Type B pancreatic cell (in vitro differentiated cells): ENCODE data around the gene HMX2. TPM values are rescaled to one million over a fixed set of nuclear protein-coding genes. Genes with fewer than 3 reads are reported as not detected.

Experiments used
- DNase-seq: peaks from one replicate; pipeline ENCODE4 v3.0.0; 2021; ENCODE audit warnings: mixed read lengths; ENCODE audit not compliant: unreplicated experiment; ENCODE audit errors: extremely low spot score
- H3K27ac Mint-ChIP-seq: 2 replicates; pipeline ENCODE4 v1.8.0; 2021; ENCODE audit warnings: mild to moderate bottlenecking, mixed read lengths
- H3K27me3 Mint-ChIP-seq: 2 replicates; pipeline ENCODE4 v1.8.0; 2021; ENCODE audit warnings: mixed read lengths
- H3K36me3 Mint-ChIP-seq: 2 replicates; pipeline ENCODE4 v1.8.0; 2021; ENCODE audit warnings: mixed read lengths
- H3K4me1 Mint-ChIP-seq: one replicate; pipeline ENCODE4 v1.8.0; 2021; ENCODE audit warnings: mixed read lengths; ENCODE audit not compliant: unreplicated experiment
- H3K4me3 Mint-ChIP-seq: 2 replicates; pipeline ENCODE4 v1.8.0; 2021; ENCODE audit warnings: mild to moderate bottlenecking, mixed read lengths
- H3K9me3 Mint-ChIP-seq: 2 replicates; pipeline ENCODE4 v1.8.0; 2021; ENCODE audit warnings: mixed read lengths
- CTCF ChIP-seq: fragments of 200-600 bp; sonication (generic); conservative IDR thresholded peaks from 2 replicates; pipeline ENCODE4 v1.5.0; 2021; ENCODE audit warnings: antibody characterized with exemption, mild to moderate bottlenecking
- total RNA-seq: library from RNA; stranded (reverse); gene quantifications from 2 replicates; pipeline ENCODE4 v1.2.1, GENCODE V29; 2021; ENCODE audit warnings: low replicate concordance

Gene HMX2
- total RNA-seq, 1 donor from 2014 or later, result 0.19 TPM

GRCh38 chr10:123157210-123157609, 9.3 kb downstream of the HMX2 start:
- H3K36me3 Mint-ChIP-seq, result peaks cover 47% of the 10 kb centered on the region

DNA sequence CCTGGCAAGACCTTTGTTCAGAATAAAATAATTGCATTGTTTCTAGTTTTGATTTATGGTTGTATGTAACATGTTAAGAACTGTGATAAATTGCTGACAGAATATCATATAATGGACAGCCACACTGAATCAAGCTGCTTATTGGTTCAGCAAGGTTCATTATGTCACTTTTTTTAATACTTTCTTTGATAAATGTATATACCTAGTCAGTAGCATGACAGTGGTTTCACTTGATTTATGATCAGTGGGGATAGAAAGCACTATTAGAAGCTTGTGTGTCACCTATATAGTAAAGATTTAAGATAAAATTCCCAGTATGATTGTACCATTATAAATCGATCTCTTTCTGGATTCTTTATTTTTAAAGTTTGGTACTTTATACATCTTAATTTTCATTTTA, 10.7 kb downstream of the HMX2 start:
- Mint-ChIP-seq H3K4me3 (no peak overlapping the region), H3K27me3 (peaks cover 5% of the 10 kb centered on the region), H3K36me3 (peaks cover 53% of the 10 kb centered on the region), H3K9me3 (no peaks in the 10 kb centered on the region), H3K4me1 (peaks cover 29% of the 10 kb centered on the region), H3K27ac (no peak overlapping the region)
- no peak for TF ChIP-seq CTCF
- no peak for DNase-seq

More at GRCh38 chr10:123157210-123157609, 9.3 kb downstream of the HMX2 start:
- Mint-ChIP-seq H3K27ac (no peak overlapping the region), H3K9me3 (no peaks in the 10 kb centered on the region), H3K27me3 (peaks cover 19% of the 10 kb centered on the region), H3K4me3 (no peak overlapping the region), H3K4me1 (peaks cover 29% of the 10 kb centered on the region)
- TF ChIP-seq CTCF, result no peak
- no peak for DNase-seq

GRCh38 chr10:123160311-123160980, 12.5 kb downstream of the HMX2 start:
- peaks cover 50% of the 10 kb centered on the region for H3K36me3 Mint-ChIP-seq
- TF ChIP-seq CTCF, result no peak

DNA sequence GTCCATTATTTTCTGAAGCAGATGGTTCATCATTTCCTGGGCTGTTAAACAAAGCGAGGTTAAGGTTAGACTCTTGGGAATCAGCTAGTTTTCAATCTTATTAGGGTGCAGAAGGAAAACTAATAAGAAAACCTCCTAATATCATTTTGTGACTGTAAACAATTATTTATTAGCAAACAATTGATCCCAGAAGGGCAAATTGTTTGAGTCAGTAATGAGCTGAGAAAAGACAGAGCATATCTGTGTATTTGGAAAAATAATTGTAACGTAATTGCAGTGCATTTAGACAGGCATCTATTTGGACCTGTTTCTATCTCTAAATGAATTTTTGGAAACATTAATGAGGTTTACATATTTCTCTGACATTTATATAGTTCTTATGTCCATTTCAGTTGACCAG, 16.4 kb downstream of the HMX2 start:
- H3K27me3 Mint-ChIP-seq, result no peaks in the 10 kb centered on the region
- no peak overlapping the region for H3K4me3 Mint-ChIP-seq
- TF ChIP-seq CTCF, result no peak
- no peaks in the 10 kb centered on the region for H3K9me3 Mint-ChIP-seq
- H3K27ac Mint-ChIP-seq, result no peak overlapping the region
- peaks cover 26% of the 10 kb centered on the region for H3K36me3 Mint-ChIP-seq
- H3K4me1 Mint-ChIP-seq, result peaks cover under 1% of the 10 kb centered on the region
- DNase-seq, result no peak

More at GRCh38 chr10:123160311-123160980, 12.5 kb downstream of the HMX2 start:
- no peaks in the 10 kb centered on the region for H3K9me3 Mint-ChIP-seq
- no peaks in the 10 kb centered on the region for H3K27me3 Mint-ChIP-seq
- no peak overlapping the region for H3K4me3 Mint-ChIP-seq
- peaks cover 27% of the 10 kb centered on the region for H3K4me1 Mint-ChIP-seq
- no peak for DNase-seq
- H3K27ac Mint-ChIP-seq, result no peak overlapping the region

GRCh38 chr10:123165445-123166072, 17.6 kb downstream of the HMX2 start:
- H3K4me3 Mint-ChIP-seq, result no peak overlapping the region
- H3K9me3 Mint-ChIP-seq, result no peaks in the 10 kb centered on the region
- no peaks in the 10 kb centered on the region for H3K27me3 Mint-ChIP-seq
- H3K4me1 Mint-ChIP-seq, result no peaks in the 10 kb centered on the region
- no peak overlapping the region for H3K27ac Mint-ChIP-seq
- peaks cover 24% of the 10 kb centered on the region for H3K36me3 Mint-ChIP-seq
- peak; percentile 29 for TF ChIP-seq CTCF
- no peak for DNase-seq
